ENCODE data around the gene NCF2.

Gene NCF2

GRCh38 chr1:183571678-183572268, 18.5 kb downstream of the NCF2 start:
- Histone ChIP-seq H3K4me3 (replicated peaks; ENCODE audit: low read depth, low read length) (no peak overlapping the region), H3K27me3 (replicated peaks; ENCODE audit: control insufficient read depth, insufficient read depth, low read length) (no peaks in the 10 kb centered on the region), H3K36me3 (ENCODE audit: control insufficient read depth, insufficient read depth, low read length) (peaks cover 34% of the 10 kb centered on the region)
- no peak for DNase-seq (ENCODE audit: extremely low read depth, insufficient read length)
- TF ChIP-seq CTCF (IDR thresholded peaks at IDR 0.05; ENCODE audit: insufficient read depth, low read length, poor library complexity, severe bottlenecking), result no peak

GRCh38 chr1:183570451-183570850, 19.8 kb downstream of the NCF2 start:
- H3K36me3 ChIP-seq (ENCODE audit: control insufficient read depth, insufficient read depth, low read length), result peaks cover 27% of the 10 kb centered on the region
- H3K27me3 ChIP-seq (replicated peaks; ENCODE audit: control insufficient read depth, insufficient read depth, low read length), result no peaks in the 10 kb centered on the region
- DNase-seq (ENCODE audit: extremely low read depth, insufficient read length), result no peak
- no peak overlapping the region for H3K4me3 ChIP-seq (replicated peaks; ENCODE audit: low read depth, low read length)
- TF ChIP-seq CTCF (IDR thresholded peaks at IDR 0.05; ENCODE audit: insufficient read depth, low read length, poor library complexity, severe bottlenecking), result no peak

GRCh38 chr1:183569801-183570200, 20.5 kb downstream of the NCF2 start:
- no peaks in the 10 kb centered on the region for H3K27me3 ChIP-seq (replicated peaks; ENCODE audit: control insufficient read depth, insufficient read depth, low read length)
- peaks cover 29% of the 10 kb centered on the region for H3K36me3 ChIP-seq (ENCODE audit: control insufficient read depth, insufficient read depth, low read length)
- TF ChIP-seq CTCF (IDR thresholded peaks at IDR 0.05; ENCODE audit: insufficient read depth, low read length, poor library complexity, severe bottlenecking), result no peak
- H3K4me3 ChIP-seq (replicated peaks; ENCODE audit: low read depth, low read length), result no peak overlapping the region
- no peak for DNase-seq (ENCODE audit: extremely low read depth, insufficient read length)

GRCh38 chr1:183569141-183569540, 21.1 kb downstream of the NCF2 start:
- Histone ChIP-seq H3K36me3 (ENCODE audit: control insufficient read depth, insufficient read depth, low read length) (peaks cover 25% of the 10 kb centered on the region), H3K27me3 (replicated peaks; ENCODE audit: control insufficient read depth, insufficient read depth, low read length) (no peaks in the 10 kb centered on the region), H3K4me3 (replicated peaks; ENCODE audit: low read depth, low read length) (no peak overlapping the region)
- DNase-seq (ENCODE audit: extremely low read depth, insufficient read length), result no peak
- TF ChIP-seq CTCF (IDR thresholded peaks at IDR 0.05; ENCODE audit: insufficient read depth, low read length, poor library complexity, severe bottlenecking), result no peak

GRCh38 chr1:183568176-183569021, 21.9 kb downstream of the NCF2 start:
- no peak for DNase-seq (ENCODE audit: extremely low read depth, insufficient read length)
- no peak for TF ChIP-seq CTCF (IDR thresholded peaks at IDR 0.05; ENCODE audit: insufficient read depth, low read length, poor library complexity, severe bottlenecking)
- Histone ChIP-seq H3K36me3 (ENCODE audit: control insufficient read depth, insufficient read depth, low read length) (peaks cover 24% of the 10 kb centered on the region), H3K4me3 (replicated peaks; ENCODE audit: low read depth, low read length) (no peak overlapping the region), H3K27me3 (replicated peaks; ENCODE audit: control insufficient read depth, insufficient read depth, low read length) (no peaks in the 10 kb centered on the region)
